Karpas-422 (cell line): Measurements from ENCODE around the gene LCE4A. TPM values are rescaled to one million over a fixed set of nuclear protein-coding genes. Genes with fewer than 3 reads are reported as not detected.
"Not testable (repeated sequence)": the region's sequence is repeated elsewhere in the genome, so short reads cannot be mapped to it uniquely, and the experiment has no call there.

Source experiments
- DNase-seq: peaks from one replicate; pipeline ENCODE4 v3.0.0-alpha.2; 2015
- H2AFZ ChIP-seq: fragments of 200-600 bp; sonication (generic); 2 replicates; pipeline ENCODE4 v1.6.1; 2014; ENCODE audit warnings: antibody characterized with exemption, low read length, mixed read lengths
- H3K27ac ChIP-seq: fragments of 200-600 bp; sonication (generic); 2 replicates; pipeline ENCODE4 v1.5.1; 2014; ENCODE audit warnings: mild to moderate bottlenecking, low read length, moderate library complexity
- H3K27me3 ChIP-seq: fragments of 200-600 bp; sonication (generic); 2 replicates; pipeline ENCODE4 v1.6.1; 2014; ENCODE audit warnings: low read length, mixed read lengths
- H3K36me3 ChIP-seq: fragments of 200-600 bp; sonication (generic); 2 replicates; pipeline ENCODE4 v1.6.1; 2014; ENCODE audit warnings: low read length, mixed read lengths; ENCODE audit not compliant: insufficient read depth
- H3K4me1 ChIP-seq: fragments of 200-600 bp; sonication (generic); 2 replicates; pipeline ENCODE4 v1.6.1; 2014; ENCODE audit warnings: mild to moderate bottlenecking, low read length, mixed read lengths
- H3K4me2 ChIP-seq: fragments of 200-600 bp; sonication (generic); 2 replicates; pipeline ENCODE4 v1.6.1; 2014; ENCODE audit warnings: low read length, low read depth, mild to moderate bottlenecking; ENCODE audit not compliant: poor library complexity, severe bottlenecking
- H3K4me3 ChIP-seq: fragments of 200-600 bp; sonication (generic); 2 replicates; pipeline ENCODE4 v1.5.1; 2014; ENCODE audit warnings: mild to moderate bottlenecking, antibody characterized with exemption, low read length, mixed read lengths
- H3K79me2 ChIP-seq: fragments of 200-600 bp; sonication (generic); 2 replicates; pipeline ENCODE4 v1.6.1; 2014; ENCODE audit warnings: mild to moderate bottlenecking, low read length, mixed read lengths
- H3K9ac ChIP-seq: fragments of 200-600 bp; sonication (generic); 2 replicates; pipeline ENCODE4 v1.6.0; 2014; ENCODE audit warnings: low read length
- H3K9me2 ChIP-seq: fragments of 200-600 bp; sonication (generic), shearing (Covaris generic); replicated peaks from 2 replicates; pipeline ENCODE4 v1.6.0; 2014; ENCODE audit warnings: mild to moderate bottlenecking, low read length, moderate library complexity; ENCODE audit not compliant: insufficient read depth
- H3K9me3 ChIP-seq: fragments of 300-700, 200-600 bp; sonication (generic); 2 replicates; pipeline ENCODE4 v1.6.1; 2014; ENCODE audit warnings: low read length, mixed read lengths
- H4K20me1 ChIP-seq: fragments of 200-600 bp; sonication (generic); 2 replicates; pipeline ENCODE4 v1.6.1; 2014; ENCODE audit warnings: mild to moderate bottlenecking, antibody characterized with exemption, low read length, low read depth; ENCODE audit not compliant: insufficient read depth
- total RNA-seq: library from RNA; depleted of rRNA; stranded (reverse); fragments of >200 nt; shearing (Covaris generic); gene quantifications from 2 replicates; pipeline ENCODE4 v1.2.3, GENCODE V29; 2014; ENCODE audit warnings: low replicate concordance; rRNA removed

Gene LCE4A
- not detected in 2 replicates for total RNA-seq

- H3K36me3 ChIP-seq, result no peaks in the 10 kb centered on the region
- no peaks in the 10 kb centered on the region for H3K27me3 ChIP-seq
- no peak within 1 kb of the TSS for H3K9ac ChIP-seq
- no peaks in the 10 kb centered on the region for H4K20me1 ChIP-seq
- no peak within 1 kb of the TSS for H3K4me2 ChIP-seq
- H2AFZ ChIP-seq, result no peak within 1 kb of the TSS
- no peak for DNase-seq
- no peak within 1 kb of the TSS for H3K4me3 ChIP-seq
- no peaks in the 10 kb centered on the region for H3K4me1 ChIP-seq
- no peaks in the 10 kb centered on the region for H3K79me2 ChIP-seq
- H3K9me2 ChIP-seq, result no peaks in the 10 kb centered on the region
- H3K9me3 ChIP-seq, result no peaks in the 10 kb centered on the region
- no peak within 1 kb of the TSS for H3K27ac ChIP-seq
These were observed at the start of gene LCE4A for GRCh38 chr1:152707860-152708259. LCE4A (plus strand) TSS chr1:152708160; CDS start chr1:152709076, 916 bp downstream.

- Histone ChIP-seq H2AFZ (no peak overlapping the region), H4K20me1 (no peaks in the 10 kb centered on the region), H3K9ac (no peak overlapping the region), H3K4me1 (no peaks in the 10 kb centered on the region), H3K9me3 (no peaks in the 10 kb centered on the region), H3K27me3 (no peaks in the 10 kb centered on the region), H3K27ac (no peak overlapping the region), H3K4me2 (no peak overlapping the region), H3K9me2 (no peaks in the 10 kb centered on the region), H3K36me3 (no peaks in the 10 kb centered on the region), H3K4me3 (no peak overlapping the region), H3K79me2 (no peaks in the 10 kb centered on the region)
- no peak for DNase-seq
These were observed 49.3 kb upstream of the LCE4A start for GRCh38 chr1:152658649-152659048.

GRCh38 chr1:152663098-152663497 lies 44.9 kb upstream of the LCE4A start, which contains the start of gene LCE2D:
LCE2D (plus strand) TSS chr1:152663380; CDS start chr1:152664106, 726 bp downstream.
- no peak for DNase-seq
- Histone ChIP-seq H3K9ac (no peak within 1 kb of the TSS), H3K27ac (no peak within 1 kb of the TSS)

GRCh38 chr1:152666171-152666570 lies 41.8 kb upstream of the LCE4A start:
- not testable (repeated sequence) for H3K27ac ChIP-seq, H3K27me3 ChIP-seq

More at GRCh38 chr1:152663098-152663497, 44.9 kb upstream of the LCE4A start, which contains the start of gene LCE2D:
- H3K4me1 ChIP-seq, result no peaks in the 10 kb centered on the region
- no peak within 1 kb of the TSS for H2AFZ ChIP-seq
- H3K9me3 ChIP-seq, result no peaks in the 10 kb centered on the region
- H3K79me2 ChIP-seq, result no peaks in the 10 kb centered on the region
- no peaks in the 10 kb centered on the region for H4K20me1 ChIP-seq
- H3K9me2 ChIP-seq, result no peaks in the 10 kb centered on the region
- no peaks in the 10 kb centered on the region for H3K36me3 ChIP-seq
- H3K4me2 ChIP-seq, result no peak within 1 kb of the TSS
- no peaks in the 10 kb centered on the region for H3K27me3 ChIP-seq
- no peak within 1 kb of the TSS for H3K4me3 ChIP-seq

GRCh38 chr1:152667648-152668047 lies 40.3 kb upstream of the LCE4A start:
- no peak for DNase-seq
- no peak overlapping the region for H3K9ac ChIP-seq
- H4K20me1 ChIP-seq, result no peaks in the 10 kb centered on the region
- H3K79me2 ChIP-seq, result no peaks in the 10 kb centered on the region
- H3K27ac ChIP-seq, result no peak overlapping the region
- no peaks in the 10 kb centered on the region for H3K9me3 ChIP-seq
- H3K27me3 ChIP-seq, result no peaks in the 10 kb centered on the region
- H3K9me2 ChIP-seq, result no peaks in the 10 kb centered on the region
- H3K36me3 ChIP-seq, result no peaks in the 10 kb centered on the region
- H2AFZ ChIP-seq, result no peak overlapping the region
- no peak overlapping the region for H3K4me2 ChIP-seq
- H3K4me1 ChIP-seq, result no peaks in the 10 kb centered on the region
- no peak overlapping the region for H3K4me3 ChIP-seq

More at GRCh38 chr1:152666171-152666570, 41.8 kb upstream of the LCE4A start:
- not testable (repeated sequence) for DNase-seq, H3K4me2 ChIP-seq, H3K9me3 ChIP-seq, H3K4me3 ChIP-seq, H2AFZ ChIP-seq, H4K20me1 ChIP-seq, H3K9ac ChIP-seq, H3K4me1 ChIP-seq, H3K9me2 ChIP-seq, H3K79me2 ChIP-seq, H3K36me3 ChIP-seq

GRCh38 chr1:152673016-152673415 lies 34.9 kb upstream of the LCE4A start:
- Histone ChIP-seq H3K79me2 (no peaks in the 10 kb centered on the region), H3K9ac (no peak overlapping the region), H3K36me3 (no peaks in the 10 kb centered on the region), H3K9me3 (no peaks in the 10 kb centered on the region), H2AFZ (no peak overlapping the region), H3K9me2 (no peaks in the 10 kb centered on the region), H3K27me3 (no peaks in the 10 kb centered on the region), H3K27ac (no peak overlapping the region), H3K4me1 (no peaks in the 10 kb centered on the region), H3K4me3 (no peak overlapping the region), H3K4me2 (no peak overlapping the region), H4K20me1 (no peaks in the 10 kb centered on the region)
- DNase-seq, result no peak

- not testable (repeated sequence) for H3K27ac ChIP-seq, H4K20me1 ChIP-seq, H3K79me2 ChIP-seq, H3K9ac ChIP-seq, H3K4me3 ChIP-seq, H2AFZ ChIP-seq, H3K27me3 ChIP-seq, H3K36me3 ChIP-seq, H3K9me3 ChIP-seq, DNase-seq, H3K9me2 ChIP-seq, H3K4me1 ChIP-seq, H3K4me2 ChIP-seq
These were observed 33.0 kb upstream of the LCE4A start, which contains the start of gene LCE2C for GRCh38 chr1:152674983-152675382. LCE2C (plus strand) TSS chr1:152675279; CDS start chr1:152676016, 737 bp downstream.

GRCh38 chr1:152679459-152679858 lies 28.5 kb upstream of the LCE4A start:
- no peaks in the 10 kb centered on the region for H3K79me2 ChIP-seq
- H4K20me1 ChIP-seq, result no peaks in the 10 kb centered on the region
- H2AFZ ChIP-seq, result no peak overlapping the region
- no peaks in the 10 kb centered on the region for H3K9me2 ChIP-seq
- no peak overlapping the region for H3K4me3 ChIP-seq
- H3K4me1 ChIP-seq, result no peaks in the 10 kb centered on the region
- H3K27ac ChIP-seq, result no peak overlapping the region
- no peaks in the 10 kb centered on the region for H3K27me3 ChIP-seq
- DNase-seq, result no peak
- no peaks in the 10 kb centered on the region for H3K9me3 ChIP-seq
- H3K9ac ChIP-seq, result no peak overlapping the region
- no peaks in the 10 kb centered on the region for H3K36me3 ChIP-seq
- no peak overlapping the region for H3K4me2 ChIP-seq
